LoVo (cell line): ENCODE measurements around the gene SIM2.

Source experiments
- DNase-seq: peaks from one replicate; pipeline ENCODE4 v3.0.0-alpha.2; 2016; ENCODE audit warnings: low spot score

The SIM2 gene

DNA sequence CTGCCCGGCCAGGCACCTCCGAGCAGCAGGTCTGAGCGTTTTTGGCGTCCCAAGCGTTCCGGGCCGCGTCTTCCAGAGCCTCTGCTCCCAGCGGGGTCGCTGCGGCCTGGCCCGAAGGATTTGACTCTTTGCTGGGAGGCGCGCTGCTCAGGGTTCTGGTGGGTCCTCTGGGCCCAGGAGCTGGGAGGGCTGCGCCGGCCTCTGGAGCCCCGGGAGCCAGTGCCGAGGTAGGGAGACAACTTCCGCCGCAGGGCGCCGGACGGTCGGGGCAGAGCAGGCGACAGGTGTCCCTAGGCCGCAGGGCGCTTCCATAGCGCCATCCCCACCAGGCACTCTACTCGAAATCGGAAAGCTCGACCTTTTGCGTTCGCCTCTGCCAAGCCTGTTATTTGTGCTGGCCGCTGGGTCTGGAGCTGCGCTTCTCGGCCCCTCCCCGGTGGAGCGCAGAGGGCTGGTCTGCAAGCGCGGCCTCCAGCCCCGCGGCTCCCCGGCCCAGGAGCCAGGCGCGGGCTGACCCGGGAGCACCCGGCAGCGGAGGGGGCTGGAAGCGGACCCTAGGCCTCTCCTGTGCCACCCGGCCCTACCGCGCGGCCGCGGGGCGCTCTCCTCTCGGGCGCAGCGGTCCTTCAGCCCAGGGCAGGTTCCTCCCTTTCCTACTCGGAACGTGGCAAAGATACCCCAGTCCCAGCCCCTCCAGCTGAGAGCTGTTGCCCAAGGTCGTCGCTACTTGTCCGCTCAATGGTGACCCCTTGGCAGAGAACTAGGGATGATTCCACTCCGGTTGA lies 2.2 kb downstream of the SIM2 start:
- no peak for DNase-seq

DNA sequence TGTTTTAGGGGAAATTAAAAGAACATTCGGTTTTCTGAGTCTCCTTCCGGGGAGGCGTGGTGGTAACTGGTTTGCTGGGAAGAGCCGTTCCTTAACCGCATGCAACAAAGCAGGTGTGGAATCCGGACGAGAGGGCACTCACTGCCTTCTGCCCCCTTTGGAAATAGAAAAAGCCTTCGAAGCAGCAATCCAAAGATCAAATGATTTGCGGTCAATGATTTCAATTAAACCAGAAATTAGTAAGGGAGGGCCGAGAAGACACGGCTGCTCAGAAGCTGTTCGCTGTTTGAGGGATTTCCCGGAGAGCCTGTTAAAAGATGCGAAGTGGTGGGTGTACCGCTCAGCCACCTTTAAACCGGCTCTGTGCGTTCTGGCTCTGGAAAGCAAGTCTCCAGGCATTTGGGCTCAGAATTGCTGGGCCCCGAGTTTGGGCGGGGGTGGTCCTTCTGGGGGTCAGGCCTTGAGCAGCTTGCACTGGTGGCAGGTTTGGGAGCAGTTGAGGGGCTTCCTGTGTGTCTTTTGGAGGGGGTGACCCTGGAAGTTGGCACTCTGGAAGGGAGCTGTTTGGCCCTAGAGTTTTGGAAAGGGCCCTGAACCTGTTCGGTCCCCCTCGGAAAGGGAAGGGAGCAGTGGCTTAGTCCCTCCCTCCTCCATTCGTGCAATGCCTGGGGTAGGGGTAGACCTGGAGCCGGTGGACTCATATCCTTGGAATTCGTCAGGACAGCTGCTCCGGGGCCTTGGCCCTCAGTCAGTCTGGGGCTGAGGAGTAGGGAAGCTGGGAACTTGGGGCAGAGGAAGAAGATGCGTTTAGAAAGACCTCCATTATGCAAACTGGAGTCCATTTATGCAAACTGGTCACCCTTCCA lies 3.1 kb downstream of the SIM2 start:
- DNase-seq: no peak

DNA sequence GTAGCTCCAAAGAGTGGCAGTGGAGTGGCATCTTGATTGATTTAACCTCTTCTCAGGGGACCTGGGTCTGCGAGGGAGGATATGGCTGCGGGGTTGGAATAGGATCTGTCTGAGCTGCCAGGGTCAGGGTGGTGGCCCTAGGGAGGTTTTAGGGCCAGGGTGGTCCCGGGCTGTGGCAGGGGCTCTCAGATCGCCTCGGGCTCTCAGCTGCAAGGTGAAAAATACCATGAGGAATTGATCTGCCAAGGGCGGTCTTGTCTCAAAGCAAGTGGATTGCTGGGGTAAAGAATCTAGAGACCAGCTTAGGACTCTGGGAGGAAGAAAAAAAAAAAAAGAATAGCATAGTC lies 3.7 kb downstream of the SIM2 start:
- no peak for DNase-seq

DNA sequence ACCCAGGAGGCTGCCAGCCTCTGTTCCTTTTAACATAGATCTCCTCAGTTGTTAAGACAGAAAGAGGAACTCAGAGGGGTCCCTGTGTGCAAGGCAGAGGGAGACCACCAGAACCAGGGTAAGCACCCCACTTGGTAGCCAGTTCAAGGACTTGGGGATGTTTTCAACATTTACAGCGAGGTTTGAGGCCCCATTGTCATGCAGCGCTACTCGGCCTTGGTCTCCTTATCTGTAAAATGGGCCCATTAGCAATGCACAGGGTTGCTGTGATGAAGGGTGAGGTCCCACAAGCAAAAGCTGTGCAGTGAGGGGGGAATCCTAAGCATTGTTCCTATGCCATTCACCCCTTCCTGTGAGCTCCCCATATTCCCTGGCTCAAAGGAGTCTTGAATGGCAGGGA lies 4.2 kb downstream of the SIM2 start:
- DNase-seq: no peak

DNA sequence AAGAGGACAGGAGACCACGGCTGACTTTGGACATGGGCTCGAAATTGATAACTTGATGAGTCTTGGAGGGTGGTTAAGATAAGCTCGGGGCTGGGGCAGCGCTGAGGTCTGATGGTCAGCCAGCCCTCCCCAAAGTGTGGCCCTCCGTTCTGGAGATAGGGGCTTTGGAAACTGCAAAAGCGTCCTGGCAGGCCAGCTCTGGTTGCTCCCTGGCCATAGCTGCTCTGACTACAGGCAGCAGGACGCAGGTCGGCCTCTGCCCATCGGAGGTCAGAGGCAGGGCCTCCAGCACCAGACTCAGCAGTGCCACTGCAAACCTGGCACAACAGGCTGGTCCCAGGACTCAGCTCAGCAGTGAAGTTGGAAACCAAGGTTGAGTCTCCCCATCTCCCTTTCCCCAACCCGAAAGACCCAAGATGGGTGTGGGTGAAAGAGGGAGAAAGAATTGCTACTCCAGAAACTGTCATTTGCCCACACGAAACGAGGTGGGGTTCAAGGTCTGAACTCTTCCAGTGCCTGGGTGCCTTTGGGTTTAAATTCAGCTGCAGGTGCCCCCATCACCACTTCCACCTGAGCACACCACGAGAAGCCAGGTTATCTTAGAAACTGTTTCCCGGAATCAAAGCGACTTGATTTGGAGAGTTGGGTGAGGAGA lies 4.8 kb downstream of the SIM2 start:
- no peak for DNase-seq

DNA sequence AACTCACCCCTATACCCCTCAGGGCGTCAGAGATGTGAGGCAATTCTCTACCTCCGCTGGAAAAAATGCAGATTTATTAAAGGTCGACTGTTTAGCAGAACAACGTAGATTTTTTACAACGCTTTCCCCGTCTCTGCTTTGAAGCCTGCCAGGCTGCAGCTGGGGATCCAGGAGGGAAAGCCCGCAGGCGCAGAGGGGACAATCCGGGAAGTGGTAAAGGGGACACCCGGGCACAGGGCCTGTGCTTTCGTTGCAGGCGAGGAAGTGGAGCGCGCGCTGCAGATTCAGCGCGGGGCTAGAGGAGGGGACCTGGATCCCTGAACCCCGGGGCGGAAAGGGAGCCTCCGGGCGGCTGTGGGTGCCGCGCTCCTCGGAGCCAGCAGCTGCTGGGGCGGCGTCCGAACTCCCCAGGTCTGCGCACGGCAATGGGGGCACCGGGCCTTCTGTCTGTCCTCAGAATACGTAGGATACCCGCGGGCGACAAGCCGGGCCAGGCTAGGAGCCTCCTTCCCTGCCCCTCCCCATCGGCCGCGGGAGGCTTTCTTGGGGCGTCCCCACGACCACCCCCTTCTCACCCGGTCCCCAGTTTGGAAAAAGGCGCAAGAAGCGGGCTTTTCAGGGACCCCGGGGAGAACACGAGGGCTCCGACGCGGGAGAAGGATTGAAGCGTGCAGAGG lies 5.5 kb downstream of the SIM2 start:
- DNase-seq: no peak

DNA sequence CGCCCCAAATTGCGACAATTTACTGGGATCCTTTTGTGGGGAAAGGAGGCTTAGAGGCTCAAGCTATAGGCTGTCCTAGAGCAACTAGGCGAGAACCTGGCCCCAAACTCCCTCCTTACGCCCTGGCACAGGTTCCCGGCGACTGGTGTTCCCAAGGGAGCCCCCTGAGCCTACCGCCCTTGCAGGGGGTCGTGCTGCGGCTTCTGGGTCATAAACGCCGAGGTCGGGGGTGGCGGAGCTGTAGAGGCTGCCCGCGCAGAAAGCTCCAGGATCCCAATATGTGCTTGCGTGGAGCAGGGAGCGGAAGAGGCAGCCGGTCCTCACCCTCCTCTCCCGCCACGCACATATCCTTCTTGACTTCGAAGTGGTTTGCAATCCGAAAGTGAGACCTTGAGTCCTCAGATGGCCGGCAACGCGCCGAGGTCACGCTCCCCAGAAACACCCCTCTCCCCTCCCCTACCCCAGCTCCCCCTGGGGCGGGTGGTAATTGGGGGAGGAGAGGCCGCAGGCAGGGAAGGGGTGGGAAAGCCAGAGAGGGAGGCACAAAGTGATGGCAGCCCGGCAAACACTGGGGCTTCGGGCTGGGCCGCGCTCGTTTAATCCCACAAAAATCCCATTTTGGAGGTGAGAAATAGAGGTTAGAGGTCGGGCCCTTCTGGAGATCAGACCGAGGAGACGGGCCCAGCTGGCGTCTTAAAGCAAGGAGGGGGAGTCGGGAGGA lies 6.2 kb downstream of the SIM2 start:
- DNase-seq: no peak

DNA sequence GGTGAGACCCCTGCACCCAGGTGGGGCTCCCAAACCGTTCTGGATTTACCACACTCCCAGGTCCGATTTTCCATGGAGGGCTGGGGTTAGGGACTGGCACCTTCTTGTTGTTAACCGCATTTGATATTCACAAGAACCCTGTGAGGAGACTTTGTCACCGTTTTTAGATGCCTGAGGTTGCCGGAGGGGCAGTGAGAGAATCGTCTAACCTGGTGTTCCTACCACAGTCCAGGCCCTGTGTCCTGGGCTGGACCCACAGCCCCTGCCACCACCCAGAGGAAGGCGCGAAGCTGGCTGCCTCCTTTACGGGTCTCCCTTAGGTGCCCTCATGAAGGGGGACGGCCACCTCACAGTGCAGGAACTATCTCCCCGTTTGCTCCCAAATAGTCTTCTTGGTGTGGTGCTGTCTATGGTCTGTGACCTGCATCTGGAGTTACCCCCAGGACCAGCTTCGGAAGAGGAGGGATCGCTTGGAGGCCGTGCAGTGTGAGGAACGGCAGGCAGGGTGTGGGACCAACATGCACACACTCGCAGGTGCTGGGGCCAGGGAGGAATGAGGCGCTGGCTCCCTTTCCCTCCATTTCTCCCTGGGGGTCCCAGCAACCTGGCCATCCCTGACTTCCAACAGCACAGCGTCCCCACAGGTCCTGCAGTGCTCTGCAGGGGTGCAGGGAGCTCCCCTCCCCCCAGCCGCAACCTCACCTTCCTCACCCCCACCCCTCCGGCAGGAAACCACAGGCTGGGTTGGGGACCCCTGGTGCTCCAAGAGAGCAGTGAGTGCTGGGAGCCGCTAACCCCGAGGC lies 7.0 kb downstream of the SIM2 start:
- DNase-seq: no peak

DNA sequence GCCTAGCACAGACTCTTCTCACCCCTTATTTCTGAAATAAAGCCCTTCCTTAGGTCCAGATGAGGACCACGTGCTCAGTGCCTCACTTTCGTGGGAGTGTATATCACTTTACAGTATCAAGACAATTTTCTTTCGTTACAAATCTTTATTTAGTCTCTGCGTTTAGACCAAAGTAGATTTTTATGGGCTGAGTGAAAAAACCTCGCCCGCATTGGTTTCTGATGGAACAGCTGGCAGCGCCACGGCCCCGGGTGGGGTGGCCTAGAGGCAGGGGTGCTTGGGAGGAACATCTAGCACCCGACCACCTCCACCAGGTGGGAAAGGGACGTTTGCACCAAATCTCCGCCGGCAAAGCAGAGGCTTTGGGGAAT lies 7.6 kb downstream of the SIM2 start:
- no peak for DNase-seq

DNA sequence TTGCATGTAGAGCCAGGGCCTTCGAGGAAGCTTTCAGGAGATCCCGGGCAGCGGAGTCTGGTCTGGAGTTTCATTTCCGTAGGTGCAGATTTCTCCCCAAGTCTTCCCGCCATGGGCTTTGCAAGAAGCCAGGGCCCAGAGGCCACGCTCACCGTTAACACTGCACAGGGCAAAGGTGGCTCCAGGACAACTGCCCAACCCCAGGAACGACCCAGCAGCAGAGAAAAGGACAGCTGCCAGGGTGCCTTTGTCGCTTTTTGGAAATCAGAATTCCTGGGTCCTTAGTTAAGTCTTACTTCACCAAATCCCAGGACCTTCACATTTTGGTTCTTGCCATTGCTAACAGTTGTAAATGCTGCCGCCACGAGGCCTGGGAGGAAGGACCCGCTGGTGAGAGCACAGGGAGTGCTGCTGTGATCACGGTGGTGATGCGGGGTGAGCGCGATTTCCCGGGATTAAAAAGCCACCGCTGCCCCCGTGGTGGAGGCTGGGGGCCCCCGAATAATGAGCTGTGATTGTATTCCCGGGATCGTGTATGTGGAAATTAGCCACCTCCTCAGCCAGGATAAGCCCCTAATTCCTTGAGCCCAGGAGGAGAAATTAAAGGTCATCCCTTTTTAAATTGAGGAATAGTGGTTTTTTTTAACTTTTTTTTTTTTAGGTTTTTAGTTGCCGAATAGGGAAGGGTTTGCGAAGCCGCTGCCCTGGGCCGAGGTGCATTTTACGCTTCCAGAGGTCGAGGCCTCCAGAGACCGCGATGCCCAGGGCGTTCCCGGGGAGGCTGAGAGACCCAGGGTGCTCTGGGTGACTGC lies 8.2 kb downstream of the SIM2 start:
- no peak for DNase-seq

DNA sequence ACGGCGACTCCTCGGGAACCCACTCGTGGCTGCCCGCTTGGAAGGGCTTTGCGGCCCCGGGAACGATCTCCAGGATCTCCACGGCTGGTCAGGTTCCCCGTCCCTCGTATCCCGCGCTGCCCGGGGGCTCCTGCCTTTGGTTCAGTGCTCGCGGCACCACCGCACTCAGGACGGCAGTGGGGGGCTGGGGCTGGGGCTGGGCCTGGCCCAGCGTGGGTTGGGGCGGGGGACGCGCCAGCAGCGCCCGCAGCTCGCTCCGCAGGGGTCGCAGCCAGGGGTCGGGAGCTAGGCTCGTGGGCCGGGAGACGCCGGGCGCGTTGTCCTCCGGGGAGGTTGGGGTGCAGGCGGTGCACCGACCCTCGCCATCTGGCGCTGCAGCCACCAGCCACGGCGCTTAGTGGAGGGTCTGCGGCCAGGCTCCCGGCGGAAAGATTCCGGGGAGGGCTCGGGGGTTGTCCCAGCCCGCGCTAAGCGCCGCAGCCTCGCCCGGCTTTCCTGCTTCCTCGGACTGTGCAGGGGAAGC lies 8.9 kb downstream of the SIM2 start:
- no peak for DNase-seq

DNA sequence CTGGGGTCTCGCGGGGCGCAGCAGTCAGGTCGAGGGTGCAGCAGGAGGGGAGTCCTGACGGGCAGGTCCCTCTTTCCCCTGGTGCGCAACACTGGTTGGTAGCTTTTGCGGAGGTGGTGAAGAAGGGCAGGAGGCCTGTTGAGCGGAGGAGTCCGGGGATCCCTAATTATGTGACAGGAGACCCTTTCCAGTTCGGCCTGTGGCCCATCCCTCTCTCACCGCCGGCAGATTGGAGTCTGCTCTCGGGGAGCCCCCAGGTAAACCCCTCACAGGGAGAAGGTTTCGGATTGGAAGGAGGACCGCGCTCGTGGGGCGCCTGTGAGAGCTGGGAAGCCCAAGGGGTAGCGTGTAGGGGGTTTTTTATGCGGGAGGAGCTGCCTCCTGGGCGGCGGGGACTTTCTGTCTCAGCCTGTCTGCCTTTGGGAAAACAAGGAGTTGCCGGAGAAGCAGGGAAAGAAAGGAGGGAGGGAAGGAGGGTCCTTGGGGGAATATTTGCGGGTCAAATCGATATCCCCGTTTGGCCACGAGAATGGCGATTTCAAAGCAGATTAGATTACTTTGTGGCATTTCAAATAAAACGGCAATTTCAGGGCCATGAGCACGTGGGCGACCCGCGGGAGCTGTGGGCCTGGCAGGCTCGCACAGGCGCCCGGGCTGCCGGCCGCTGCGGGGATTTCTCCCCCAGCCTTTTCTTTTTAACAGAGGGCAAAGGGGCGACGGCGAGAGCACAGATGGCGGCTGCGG lies 9.5 kb downstream of the SIM2 start:
- no peak for DNase-seq

DNA sequence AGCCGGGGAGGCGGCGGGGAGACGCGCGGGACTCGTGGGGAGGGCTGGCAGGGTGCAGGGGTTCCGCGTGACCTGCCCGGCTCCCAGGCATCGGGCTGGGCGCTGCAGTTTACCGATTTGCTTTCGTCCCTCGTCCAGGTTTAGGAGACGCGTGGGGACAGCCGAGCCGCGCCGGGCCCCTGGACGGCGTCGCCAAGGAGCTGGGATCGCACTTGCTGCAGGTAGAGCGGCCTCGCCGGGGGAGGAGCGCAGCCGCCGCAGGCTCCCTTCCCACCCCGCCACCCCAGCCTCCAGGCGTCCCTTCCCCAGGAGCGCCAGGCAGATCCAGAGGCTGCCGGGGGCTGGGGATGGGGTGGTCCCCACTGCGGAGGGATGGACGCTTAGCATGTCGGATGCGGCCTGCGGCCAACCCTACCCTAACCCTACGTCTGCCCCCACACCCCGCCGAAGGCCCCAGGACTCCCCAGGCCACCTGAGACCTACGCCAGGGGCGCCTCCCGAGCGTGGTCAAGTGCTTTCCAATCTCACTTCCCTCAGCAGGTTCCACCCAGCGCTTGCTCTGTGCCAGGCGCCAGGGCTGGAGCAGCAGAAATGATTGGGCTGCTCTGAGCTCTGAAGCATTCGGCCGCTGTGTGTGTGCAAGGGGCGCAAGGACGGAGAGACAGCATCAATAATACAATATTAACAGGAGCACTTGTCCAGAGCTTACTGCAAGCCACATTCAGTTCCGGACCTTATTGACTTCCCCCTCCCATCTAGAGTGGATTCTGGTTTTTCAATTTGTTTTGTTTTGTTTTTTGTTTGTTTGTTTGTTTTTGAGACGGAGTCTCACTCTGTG lies 10.3 kb downstream of the SIM2 start:
- DNase-seq: no peak

DNA sequence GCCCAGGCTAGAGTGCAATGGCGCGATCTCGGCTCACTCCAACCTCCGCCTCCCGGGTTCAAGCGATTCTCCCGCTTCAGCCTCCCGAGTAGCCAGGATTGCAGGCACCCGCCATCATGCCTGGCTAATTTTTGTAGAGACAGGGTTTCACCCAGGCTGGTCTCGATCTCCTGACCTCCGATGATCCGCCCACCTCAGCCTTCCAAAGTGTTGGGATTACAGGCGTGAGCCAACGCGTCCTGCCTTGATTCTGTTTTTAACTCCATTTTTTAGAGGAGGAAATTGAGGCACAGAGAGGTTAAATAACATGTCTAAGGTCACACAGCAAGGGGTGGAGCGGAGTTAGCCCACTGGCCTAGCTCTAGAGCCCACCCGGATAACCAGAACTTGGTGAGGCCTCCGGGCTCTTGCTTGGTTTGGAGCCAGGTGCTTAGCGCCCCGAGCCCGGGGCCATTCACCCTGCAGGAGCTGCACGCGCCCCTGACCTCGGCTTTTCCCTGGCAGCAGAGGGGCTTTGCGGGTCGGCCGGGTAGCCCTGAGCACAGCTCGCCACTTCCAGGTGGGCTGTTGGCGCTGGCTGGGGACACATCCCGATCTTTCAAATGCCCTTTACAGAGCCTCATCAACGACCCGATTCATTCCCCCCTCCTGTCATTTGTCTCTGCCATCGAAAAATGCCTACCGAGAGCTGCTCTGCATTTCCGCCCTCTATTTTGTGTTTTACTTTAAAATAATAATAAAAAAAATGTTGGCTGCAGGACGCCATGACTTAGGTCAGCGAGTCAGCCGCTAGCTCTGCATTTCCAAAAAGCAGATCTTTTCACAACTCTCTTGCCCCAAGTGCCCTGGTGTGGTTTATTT lies 11.2 kb downstream of the SIM2 start:
- no peak for DNase-seq

DNA sequence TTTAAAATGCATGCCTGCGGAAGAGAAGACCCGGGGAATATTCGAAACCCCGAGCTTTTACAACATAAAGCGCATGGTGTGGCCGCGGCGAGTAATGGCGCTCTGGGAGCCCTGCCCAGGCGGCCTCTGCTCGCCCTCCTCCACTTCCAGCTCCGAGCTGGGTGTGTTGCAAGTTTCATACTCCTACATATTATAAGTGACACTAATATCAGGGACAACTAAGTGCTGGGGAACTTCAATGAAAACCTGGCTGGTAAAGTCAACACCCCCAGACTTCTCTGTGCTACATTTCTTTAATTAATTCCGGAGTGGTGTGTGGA lies 11.8 kb downstream of the SIM2 start:
- DNase-seq: no peak

DNA sequence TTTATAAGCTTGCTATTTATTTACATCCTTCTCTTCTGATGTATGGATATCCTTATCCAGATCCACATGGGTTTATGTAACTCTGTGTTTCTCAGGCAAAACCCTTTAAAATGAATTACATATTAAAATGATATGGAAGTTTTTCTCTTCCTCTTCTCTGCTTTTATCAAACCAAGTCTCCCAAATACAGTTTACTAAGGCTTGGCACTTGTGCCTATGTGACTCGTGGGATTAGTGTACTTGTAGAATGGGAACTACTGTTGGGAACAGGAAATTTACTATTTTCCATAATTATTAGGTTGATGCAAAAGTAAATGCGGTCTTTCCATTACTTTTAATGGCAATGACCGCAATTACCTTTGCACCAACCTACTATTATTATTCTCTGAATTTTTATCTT lies 14.8 kb downstream of the SIM2 start:
- no peak for DNase-seq

DNA sequence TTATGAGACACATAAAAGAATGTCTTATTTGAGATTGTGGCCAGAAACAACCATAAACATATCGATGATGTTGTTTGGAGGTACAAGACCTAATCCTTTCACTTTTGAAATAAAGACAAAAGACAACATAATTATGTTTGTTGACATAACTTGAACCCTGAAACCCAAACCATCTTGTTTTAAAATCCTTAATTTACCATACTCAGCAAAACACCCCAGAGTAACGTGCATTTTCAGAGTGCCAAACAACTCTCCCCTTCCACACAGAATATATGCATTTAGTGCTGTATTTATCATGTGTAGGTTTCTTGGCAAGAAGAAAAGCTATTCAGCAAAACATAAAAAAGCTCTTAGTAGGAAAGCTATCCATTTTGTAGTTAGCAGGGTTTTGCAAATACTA lies 17.5 kb downstream of the SIM2 start:
- DNase-seq: no peak
